ENCODE measurements around the gene PPAT. TPM values are rescaled to one million over a fixed set of nuclear protein-coding genes. Genes with fewer than 3 reads are reported as not detected.

The PPAT gene
- total and polyA plus RNA-seq, 4 donors = 3.7 to 11.0 (median 5.7) TPM

GRCh38 chr4:56388306-56388705 lies 47.1 kb downstream of the PPAT start:
- no peak for TF ChIP-seq JUND (IDR thresholded peaks at IDR 0.05)
- no peaks in the 10 kb centered on the region for H3K36me3 ChIP-seq (ENCODE audit: control insufficient read depth in 4 of 4, insufficient read depth in 3 of 4, low read depth in 1 of 4, low read length in 3 of 4)
- peak; percentile 42 for DNase-seq (ENCODE audit: low spot score)
- H3K27ac ChIP-seq (ENCODE audit: low read depth in 1 of 2, low read length in 2 of 2) = peak overlapping the region in 1 of 2 donors; percentile 94
- no peaks in the 10 kb centered on the region for H3K27me3 ChIP-seq (ENCODE audit: control insufficient read depth in 4 of 4, insufficient read depth in 4 of 4, low read length in 3 of 4)
- 27% methylated on average over 6 of the region's 6 CpGs for WGBS
- H3K9me3 ChIP-seq (ENCODE audit: control insufficient read depth in 4 of 4, low read length in 3 of 4) = no peaks in the 10 kb centered on the region
- H3K4me3 ChIP-seq (ENCODE audit: low read depth in 1 of 3, low read length in 3 of 3) = peak overlapping the region; percentile 58 to 92 (median 67)
- peaks cover 0 to 15% (median 10%) of the 10 kb centered on the region in 4 donors for H3K4me1 ChIP-seq (ENCODE audit: control insufficient read depth in 4 of 4, insufficient read depth in 4 of 4, low read length in 3 of 4)
- peak overlapping the region; percentile 92 to 93 for H3K9ac ChIP-seq (ENCODE audit: low read depth in 1 of 2, low read length in 2 of 2)

GRCh38 chr4:56387023-56388001 lies 48.1 kb downstream of the PPAT start, which contains the start of gene AASDH:
Gene AASDH (minus strand): TSS chr4:56387491. CDS start chr4:56384299, 3,192 bp downstream.
- H3K4me1 ChIP-seq (ENCODE audit: control insufficient read depth in 4 of 4, insufficient read depth in 4 of 4, low read length in 3 of 4) = peaks cover 0 to 15% (median 10%) of the 10 kb centered on the region in 4 donors
- DNase-seq (ENCODE audit: low spot score) = peak; percentile 97
- H3K9ac ChIP-seq (ENCODE audit: low read depth in 1 of 2, low read length in 2 of 2) = peak within 1 kb of the TSS; percentile 92 to 93
- TF ChIP-seq MAX (IDR thresholded peaks at IDR 0.05) = peak; percentile 86
- no peak for TF ChIP-seq RAD21 (IDR thresholded peaks at IDR 0.05)
- peak; percentile 79 for TF ChIP-seq TAF1 (conservative IDR thresholded peaks at IDR 0.05)
- peak; percentile 73 for TF ChIP-seq SP1 (IDR thresholded peaks at IDR 0.05)
- peak; percentile 58 to 64 for TF ChIP-seq RXRA (IDR thresholded peaks at IDR 0.05)
- TF ChIP-seq ATF3 (IDR thresholded peaks at IDR 0.05) = peak; percentile 57
- peak; percentile 11 for TF ChIP-seq FOXA2 (IDR thresholded peaks at IDR 0.05)
- TF ChIP-seq ZBTB33 (IDR thresholded peaks at IDR 0.05) = peak; percentile 73
- TF ChIP-seq YY1 (IDR thresholded peaks at IDR 0.05) = peak; percentile 84
- TF ChIP-seq FOXA1 (IDR thresholded peaks at IDR 0.05) = no peak
- TF ChIP-seq NR2F2 (IDR thresholded peaks at IDR 0.05) = peak; percentile 72
- TF ChIP-seq HNF4A (conservative IDR thresholded peaks at IDR 0.05) = peak in 1 of 2 donors; percentile 14
- peak in 1 of 2 donors; percentile 52 for TF ChIP-seq JUND (IDR thresholded peaks at IDR 0.05)
- TF ChIP-seq GABPA (IDR thresholded peaks at IDR 0.05 in 1 of 2, conservative IDR thresholded peaks at IDR 0.05 in 1 of 2) = peak in 1 of 2 donors; percentile 72
- TF ChIP-seq CTCF (IDR thresholded peaks at IDR 0.05; ENCODE audit: low read depth, low read length, missing input control) = no peak
- TF ChIP-seq EGR1 (IDR thresholded peaks at IDR 0.05; ENCODE audit: low read depth in 2 of 2) = no peak
- peak; percentile 90 for TF ChIP-seq REST (IDR thresholded peaks at IDR 0.05)
- no peak for TF ChIP-seq HNF4G (IDR thresholded peaks at IDR 0.05)
- no peaks in the 10 kb centered on the region for H3K9me3 ChIP-seq (ENCODE audit: control insufficient read depth in 4 of 4, low read length in 3 of 4)
- H3K27ac ChIP-seq (ENCODE audit: low read depth in 1 of 2, low read length in 2 of 2) = peak within 1 kb of the TSS; percentile 94 to 97
- WGBS = under 1% methylated on average over 57 of the region's 57 CpGs
- H3K27me3 ChIP-seq (ENCODE audit: control insufficient read depth in 4 of 4, insufficient read depth in 4 of 4, low read length in 3 of 4) = no peaks in the 10 kb centered on the region
- H3K36me3 ChIP-seq (ENCODE audit: control insufficient read depth in 4 of 4, insufficient read depth in 3 of 4, low read depth in 1 of 4, low read length in 3 of 4) = no peaks in the 10 kb centered on the region
- peak within 1 kb of the TSS; percentile 58 to 92 (median 67) for H3K4me3 ChIP-seq (ENCODE audit: low read depth in 1 of 3, low read length in 3 of 3)
